GM18858 (cell line): ENCODE data around the gene DPP10.

Experiments used
- ATAC-seq: cut with Tn5 transposase; IDR thresholded peaks from one replicate; pipeline ENCODE4 v1.9.1; 2021; ENCODE audit not compliant: unreplicated experiment

The DPP10 gene

GRCh38 chr2:115541814-115542213 lies 1099.4 kb downstream of the DPP10 start:
- no peak for ATAC-seq

GRCh38 chr2:115542331-115542730 lies 1099.9 kb downstream of the DPP10 start:
- no peak for ATAC-seq

DNA sequence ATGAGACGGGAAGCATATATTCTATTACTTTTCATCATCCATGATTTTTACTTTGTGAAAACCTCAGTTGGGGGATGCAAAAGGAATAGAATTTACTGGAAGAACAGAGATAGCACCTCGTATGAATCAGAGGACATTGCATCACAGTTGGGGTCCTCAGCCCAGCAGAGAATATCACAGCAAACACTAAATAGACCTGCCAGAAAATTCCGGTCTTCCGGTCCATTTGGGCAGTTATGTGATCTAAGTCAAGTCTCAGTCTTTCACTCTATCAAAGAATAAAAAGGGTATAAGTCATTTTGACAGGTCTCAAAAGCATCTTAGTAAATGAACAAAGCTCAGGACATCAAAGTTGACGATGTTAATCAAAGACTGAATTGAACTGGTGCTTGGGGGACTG lies 1100.6 kb downstream of the DPP10 start:
- ATAC-seq: no peak

DNA sequence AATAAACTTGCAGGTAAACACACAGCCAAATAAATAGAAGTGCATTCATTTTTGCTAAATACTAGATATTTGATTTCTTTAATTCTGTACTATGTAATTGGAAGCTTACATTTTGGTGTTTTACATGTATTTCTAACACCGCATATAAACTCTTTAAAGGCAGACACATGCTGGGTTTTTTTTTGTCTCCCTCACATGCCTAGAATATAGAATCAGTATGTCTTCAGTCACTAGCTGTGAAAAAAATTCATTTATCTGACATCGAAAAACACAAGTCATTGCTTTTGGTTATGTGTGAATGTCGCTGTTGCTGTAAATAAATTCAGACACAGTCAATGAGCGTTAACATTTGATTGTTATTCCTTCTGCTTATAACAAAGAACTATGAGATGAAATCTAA lies 1101.0 kb downstream of the DPP10 start:
- ATAC-seq: no peak

DNA sequence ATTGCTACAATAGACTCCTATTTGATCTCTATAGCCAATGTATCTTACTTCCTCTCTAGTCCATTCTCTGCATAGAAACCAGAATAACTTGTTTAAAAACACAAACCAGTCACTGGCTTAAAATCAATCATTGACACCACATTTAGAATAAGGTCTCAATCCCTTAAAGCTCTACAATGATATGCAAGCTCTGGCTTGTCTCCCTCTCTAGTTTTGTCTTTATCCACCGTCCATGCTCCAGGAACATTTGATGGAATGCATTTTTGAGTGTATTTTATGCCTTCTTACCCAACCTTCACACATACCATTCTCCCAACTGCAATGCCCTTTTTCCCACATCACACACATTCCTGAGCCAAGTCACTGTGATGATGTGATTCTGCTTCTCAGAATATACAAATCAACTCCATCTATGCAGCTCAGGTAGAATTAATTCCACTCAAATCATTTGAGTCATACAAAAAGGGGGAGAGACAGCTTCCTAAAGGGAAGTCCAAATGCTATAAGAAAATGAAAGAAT lies 1107.2 kb downstream of the DPP10 start:
- ATAC-seq: no peak

DNA sequence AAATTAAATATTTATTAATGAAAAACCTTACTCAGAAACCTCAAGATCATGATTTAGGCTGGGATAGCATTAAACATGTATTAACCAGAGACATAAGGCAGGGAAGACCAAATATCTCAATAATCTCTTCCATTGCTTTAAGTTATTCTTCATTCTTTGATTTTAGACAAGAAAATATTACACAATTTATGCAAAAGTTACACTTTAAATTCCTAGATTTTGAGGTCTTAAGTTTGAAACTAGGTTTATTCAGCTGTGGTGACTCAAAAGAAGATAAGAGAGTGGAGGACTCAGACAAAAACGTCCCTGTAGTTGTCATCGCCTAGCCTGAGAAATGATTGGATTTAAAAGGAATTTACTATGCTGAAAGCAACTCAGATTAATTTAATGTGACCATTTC lies 1110.3 kb downstream of the DPP10 start:
- no peak for ATAC-seq

DNA sequence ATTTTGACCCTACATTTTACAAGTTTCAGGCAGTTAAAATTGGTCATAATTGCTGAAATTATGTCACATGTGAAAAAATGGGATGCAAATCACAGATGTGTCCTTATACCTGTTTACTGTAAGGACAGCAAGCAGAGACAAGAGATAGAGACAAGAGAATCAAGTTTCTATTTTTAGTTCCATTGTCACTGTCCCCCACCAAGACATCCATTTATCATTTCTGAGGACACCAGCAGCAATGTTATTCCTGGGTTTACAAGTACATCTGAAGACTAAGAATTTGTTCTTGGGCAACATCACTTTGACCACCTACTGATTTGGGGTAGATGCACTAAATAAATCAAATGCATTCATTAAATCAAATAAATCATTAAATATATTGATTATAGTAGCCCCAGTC lies 1111.7 kb downstream of the DPP10 start:
- ATAC-seq: no peak

DNA sequence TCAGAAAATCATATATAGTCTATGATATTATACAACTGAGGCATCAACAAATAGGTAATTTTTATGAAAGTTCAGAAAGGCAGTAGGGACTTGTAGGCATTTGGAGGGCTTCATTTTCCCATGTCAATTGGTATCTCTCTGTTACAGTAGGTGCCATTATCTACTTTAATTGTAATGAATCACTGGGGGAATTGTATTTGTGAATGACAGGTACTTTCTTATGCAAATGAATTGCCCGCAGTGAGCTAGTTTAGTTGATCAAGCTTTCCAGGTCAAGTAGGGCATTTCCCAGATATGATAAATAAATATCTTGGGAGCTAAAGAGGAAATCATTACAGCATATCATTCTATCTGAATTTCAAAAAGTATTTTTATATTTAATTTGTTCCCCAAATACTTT lies 1116.3 kb downstream of the DPP10 start:
- no peak for ATAC-seq

GRCh38 chr2:115560666-115561065 lies 1118.2 kb downstream of the DPP10 start:
- ATAC-seq: no peak

- ATAC-seq: no peak
These were observed 1126.2 kb downstream of the DPP10 start for GRCh38 chr2:115568643-115569042.

- ATAC-seq: no peak
These were observed 1127.1 kb downstream of the DPP10 start for GRCh38 chr2:115569547-115569946.

- ATAC-seq: no peak
These were observed 1130.3 kb downstream of the DPP10 start for GRCh38 chr2:115572746-115573145.

GRCh38 chr2:115573756-115574155 lies 1131.3 kb downstream of the DPP10 start:
- ATAC-seq: no peak

DNA sequence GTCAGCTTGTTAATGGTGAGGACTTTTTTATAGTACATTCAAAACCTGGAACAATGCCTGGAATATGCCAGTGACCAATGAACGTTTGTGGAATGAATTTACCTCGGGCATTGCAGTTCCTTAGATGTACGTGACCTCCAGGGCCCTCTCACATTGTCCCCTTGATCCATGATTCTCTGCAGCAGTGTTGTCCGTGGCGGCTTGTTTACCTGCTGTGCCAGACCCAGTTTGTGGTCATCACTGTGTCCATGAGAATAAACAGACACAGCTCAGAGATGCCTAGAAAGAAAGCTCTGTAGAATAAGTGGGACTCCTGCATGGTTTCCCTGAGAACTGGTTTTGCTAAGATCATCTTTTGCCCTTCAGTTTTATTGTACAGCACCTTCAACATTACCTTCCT lies 1132.2 kb downstream of the DPP10 start:
- no peak for ATAC-seq

GRCh38 chr2:115580784-115581183 lies 1138.3 kb downstream of the DPP10 start:
- no peak for ATAC-seq

DNA sequence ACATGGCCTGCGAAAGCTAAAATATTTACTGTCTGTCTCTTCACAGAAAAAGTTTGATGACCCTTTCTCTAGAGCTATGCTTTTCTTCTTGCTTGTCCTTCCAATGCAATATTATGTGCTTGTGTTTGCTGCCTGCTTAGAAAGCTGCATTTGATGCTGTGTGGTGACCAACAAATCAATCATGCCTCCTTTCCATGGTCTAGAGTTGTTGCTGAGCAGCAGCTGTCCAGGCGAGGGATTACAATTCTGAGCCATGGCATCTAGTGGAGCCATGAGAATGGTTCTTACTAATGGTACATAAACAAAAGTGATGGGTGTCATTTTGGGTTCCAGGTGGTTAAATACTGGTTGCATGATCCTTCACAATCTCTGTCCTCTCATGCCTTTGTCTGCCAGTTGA lies 1142.1 kb downstream of the DPP10 start:
- ATAC-seq: no peak

DNA sequence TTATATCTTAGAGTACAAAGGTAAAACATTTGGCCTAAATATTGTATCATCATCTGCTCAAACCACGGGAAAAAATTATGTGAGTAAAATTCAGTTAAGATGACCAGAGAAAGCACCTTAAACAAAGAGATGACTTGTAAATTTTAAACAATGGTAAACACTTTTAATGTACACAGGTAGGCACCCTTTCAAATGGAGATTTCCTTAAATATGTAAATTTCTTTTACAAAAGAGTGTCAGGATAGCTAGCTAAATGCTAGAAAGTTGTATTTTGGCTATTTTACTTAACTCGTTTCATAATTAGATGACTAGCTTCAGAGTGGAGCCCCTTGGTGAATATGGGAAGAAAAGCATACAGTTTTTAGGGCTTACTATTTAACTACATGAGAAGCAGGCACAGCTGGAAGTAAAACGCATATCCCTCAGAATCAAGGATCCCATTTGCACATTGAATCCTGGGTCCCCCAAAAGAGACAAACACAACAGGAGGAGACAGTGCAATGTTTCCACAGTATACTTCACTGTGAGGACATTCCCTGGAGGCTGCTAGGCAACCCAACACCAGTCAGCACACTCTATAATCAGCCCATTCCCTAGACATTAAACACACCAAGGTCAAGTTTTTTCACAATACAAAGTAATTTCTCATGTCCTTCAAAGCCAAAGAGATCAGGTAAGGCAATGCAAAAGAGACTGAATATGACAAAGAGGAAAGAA lies 1154.4 kb downstream of the DPP10 start:
- no peak for ATAC-seq

DNA sequence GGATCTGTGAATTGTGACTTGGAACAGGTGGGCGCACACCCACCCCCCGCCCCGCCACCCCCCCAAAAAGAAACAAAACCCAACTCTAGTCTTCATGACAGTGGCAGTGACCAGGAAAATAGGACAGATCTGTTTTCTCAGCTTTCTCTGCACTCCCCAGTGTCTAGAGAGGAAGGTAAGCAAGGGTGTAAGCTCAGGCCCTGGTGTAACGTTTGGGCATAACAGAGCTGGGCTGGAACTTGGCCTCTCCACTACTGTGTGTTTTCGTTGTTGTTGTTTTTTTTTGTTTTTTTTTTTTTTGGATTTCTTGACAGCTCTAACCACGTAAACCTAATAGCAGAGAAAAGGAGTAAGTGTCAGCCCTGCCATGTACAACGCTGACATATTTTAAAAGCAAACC lies 1160.8 kb downstream of the DPP10 start:
- no peak for ATAC-seq

GRCh38 chr2:115606350-115606749 lies 1163.9 kb downstream of the DPP10 start:
- no peak for ATAC-seq

- ATAC-seq: no peak
These were observed 1167.5 kb downstream of the DPP10 start for GRCh38 chr2:115609978-115610377.

GRCh38 chr2:115610888-115611287 lies 1168.4 kb downstream of the DPP10 start:
- ATAC-seq: no peak

GRCh38 chr2:115624332-115624731 lies 1181.9 kb downstream of the DPP10 start:
- no peak for ATAC-seq

- ATAC-seq: no peak
These were observed 1192.1 kb downstream of the DPP10 start for GRCh38 chr2:115634578-115634977.
